ENCODE data around the gene PHACTR1.
"Not testable (repeated sequence)": the region's sequence is repeated elsewhere in the genome, so short reads cannot be mapped to it uniquely, and the experiment has no call there.

PHACTR1 gene

GRCh38 chr6:12762731-12763434, 46.3 kb downstream of the PHACTR1 start:
- H3K4me1 ChIP-seq (ENCODE audit: control insufficient read depth, insufficient read depth, low read length); H3K27ac ChIP-seq (ENCODE audit: insufficient read depth, low read depth, low read length, poor library complexity, severe bottlenecking); H3K9me3 ChIP-seq (ENCODE audit: control insufficient read depth, low read length); H3K4me3 ChIP-seq (ENCODE audit: insufficient read depth, low read depth, low read length); H3K27me3 ChIP-seq (ENCODE audit: control insufficient read depth, insufficient read depth, low read length, poor library complexity, severe bottlenecking); H3K36me3 ChIP-seq (ENCODE audit: control insufficient read depth, insufficient read depth, low read length): not testable (repeated sequence)
- WGBS, 2 experiments = 95% methylated on average over 11 to 12 of the region's 12 CpGs

- Histone ChIP-seq H3K27me3 (ENCODE audit: control insufficient read depth, insufficient read depth, low read length, poor library complexity, severe bottlenecking) (no peaks in the 10 kb centered on the region), H3K4me1 (ENCODE audit: control insufficient read depth, insufficient read depth, low read length) (no peaks in the 10 kb centered on the region), H3K9me3 (ENCODE audit: control insufficient read depth, low read length) (no peaks in the 10 kb centered on the region), H3K27ac (ENCODE audit: insufficient read depth, low read depth, low read length, poor library complexity, severe bottlenecking) (no peak overlapping the region), H3K36me3 (ENCODE audit: control insufficient read depth, insufficient read depth, low read length) (no peaks in the 10 kb centered on the region), H3K4me3 (ENCODE audit: insufficient read depth, low read depth, low read length) (no peak overlapping the region)
- WGBS, 2 experiments = 79 to 94% methylated on average over 2 to 3 of the region's 3 CpGs
Measured at GRCh38 chr6:12766365-12766764, 49.8 kb downstream of the PHACTR1 start.

- no peak overlapping the region for H3K4me3 ChIP-seq (ENCODE audit: insufficient read depth, low read depth, low read length)
- no peaks in the 10 kb centered on the region for H3K27me3 ChIP-seq (ENCODE audit: control insufficient read depth, insufficient read depth, low read length, poor library complexity, severe bottlenecking)
- H3K4me1 ChIP-seq (ENCODE audit: control insufficient read depth, insufficient read depth, low read length) = no peaks in the 10 kb centered on the region
- 95 to 96% methylated on average over 3 of the region's 3 CpGs for WGBS, 2 experiments
- H3K9me3 ChIP-seq (ENCODE audit: control insufficient read depth, low read length) = no peaks in the 10 kb centered on the region
- H3K27ac ChIP-seq (ENCODE audit: insufficient read depth, low read depth, low read length, poor library complexity, severe bottlenecking) = no peak overlapping the region
- H3K36me3 ChIP-seq (ENCODE audit: control insufficient read depth, insufficient read depth, low read length) = no peaks in the 10 kb centered on the region
Measured at GRCh38 chr6:12767016-12767415, 50.4 kb downstream of the PHACTR1 start.

GRCh38 chr6:12769556-12770256, 53.1 kb downstream of the PHACTR1 start:
- Histone ChIP-seq H3K9me3 (ENCODE audit: control insufficient read depth, low read length) (no peaks in the 10 kb centered on the region), H3K4me1 (ENCODE audit: control insufficient read depth, insufficient read depth, low read length) (no peaks in the 10 kb centered on the region), H3K36me3 (ENCODE audit: control insufficient read depth, insufficient read depth, low read length) (no peaks in the 10 kb centered on the region), H3K27me3 (ENCODE audit: control insufficient read depth, insufficient read depth, low read length, poor library complexity, severe bottlenecking) (no peaks in the 10 kb centered on the region), H3K4me3 (ENCODE audit: insufficient read depth, low read depth, low read length) (no peak overlapping the region), H3K27ac (ENCODE audit: insufficient read depth, low read depth, low read length, poor library complexity, severe bottlenecking) (no peak overlapping the region)
- 70 to 71% methylated on average over 9 of the region's 9 CpGs for WGBS, 2 experiments

- no peak overlapping the region for H3K4me3 ChIP-seq (ENCODE audit: insufficient read depth, low read depth, low read length)
- H3K27ac ChIP-seq (ENCODE audit: insufficient read depth, low read depth, low read length, poor library complexity, severe bottlenecking) = no peak overlapping the region
- H3K27me3 ChIP-seq (ENCODE audit: control insufficient read depth, insufficient read depth, low read length, poor library complexity, severe bottlenecking) = no peaks in the 10 kb centered on the region
- 79% methylated on average over 3 of the region's 3 CpGs; no CpG with 5 or more reads in 1 of the 2 experiments for WGBS, 2 experiments
- H3K36me3 ChIP-seq (ENCODE audit: control insufficient read depth, insufficient read depth, low read length) = no peaks in the 10 kb centered on the region
- H3K9me3 ChIP-seq (ENCODE audit: control insufficient read depth, low read length) = no peaks in the 10 kb centered on the region
- H3K4me1 ChIP-seq (ENCODE audit: control insufficient read depth, insufficient read depth, low read length) = no peaks in the 10 kb centered on the region
Measured at GRCh38 chr6:12772416-12772815, 55.8 kb downstream of the PHACTR1 start.

GRCh38 chr6:12776291-12776690, 59.7 kb downstream of the PHACTR1 start:
- H3K27ac ChIP-seq (ENCODE audit: insufficient read depth, low read depth, low read length, poor library complexity, severe bottlenecking) = no peak overlapping the region
- no peak overlapping the region for H3K4me3 ChIP-seq (ENCODE audit: insufficient read depth, low read depth, low read length)
- no peaks in the 10 kb centered on the region for H3K36me3 ChIP-seq (ENCODE audit: control insufficient read depth, insufficient read depth, low read length)
- H3K27me3 ChIP-seq (ENCODE audit: control insufficient read depth, insufficient read depth, low read length, poor library complexity, severe bottlenecking) = no peaks in the 10 kb centered on the region
- H3K9me3 ChIP-seq (ENCODE audit: control insufficient read depth, low read length) = no peaks in the 10 kb centered on the region
- H3K4me1 ChIP-seq (ENCODE audit: control insufficient read depth, insufficient read depth, low read length) = no peaks in the 10 kb centered on the region
- 72 to 78% methylated on average over 3 of the region's 4 CpGs for WGBS, 2 experiments

- no peak overlapping the region for H3K4me3 ChIP-seq (ENCODE audit: insufficient read depth, low read depth, low read length)
- no peak overlapping the region for H3K27ac ChIP-seq (ENCODE audit: insufficient read depth, low read depth, low read length, poor library complexity, severe bottlenecking)
- no peaks in the 10 kb centered on the region for H3K36me3 ChIP-seq (ENCODE audit: control insufficient read depth, insufficient read depth, low read length)
- 80 to 90% methylated on average over 1 of the region's 2 CpGs for WGBS, 2 experiments
- no peaks in the 10 kb centered on the region for H3K4me1 ChIP-seq (ENCODE audit: control insufficient read depth, insufficient read depth, low read length)
- no peaks in the 10 kb centered on the region for H3K27me3 ChIP-seq (ENCODE audit: control insufficient read depth, insufficient read depth, low read length, poor library complexity, severe bottlenecking)
- no peaks in the 10 kb centered on the region for H3K9me3 ChIP-seq (ENCODE audit: control insufficient read depth, low read length)
Measured at GRCh38 chr6:12779772-12780171, 63.2 kb downstream of the PHACTR1 start.

- 92 to 96% methylated on average over 5 of the region's 5 CpGs for WGBS, 2 experiments
Measured at GRCh38 chr6:12782136-12782535, 65.6 kb downstream of the PHACTR1 start.

GRCh38 chr6:12785301-12785700, 68.7 kb downstream of the PHACTR1 start:
- 95 to 97% methylated on average over 5 of the region's 5 CpGs for WGBS, 2 experiments
- no peak overlapping the region for H3K4me3 ChIP-seq (ENCODE audit: insufficient read depth, low read depth, low read length)
- no peaks in the 10 kb centered on the region for H3K27me3 ChIP-seq (ENCODE audit: control insufficient read depth, insufficient read depth, low read length, poor library complexity, severe bottlenecking)
- H3K4me1 ChIP-seq (ENCODE audit: control insufficient read depth, insufficient read depth, low read length) = no peaks in the 10 kb centered on the region
- no peaks in the 10 kb centered on the region for H3K9me3 ChIP-seq (ENCODE audit: control insufficient read depth, low read length)
- H3K36me3 ChIP-seq (ENCODE audit: control insufficient read depth, insufficient read depth, low read length) = no peaks in the 10 kb centered on the region
- no peak overlapping the region for H3K27ac ChIP-seq (ENCODE audit: insufficient read depth, low read depth, low read length, poor library complexity, severe bottlenecking)

More at GRCh38 chr6:12782136-12782535, 65.6 kb downstream of the PHACTR1 start:
- Histone ChIP-seq H3K27ac (ENCODE audit: insufficient read depth, low read depth, low read length, poor library complexity, severe bottlenecking) (no peak overlapping the region), H3K4me3 (ENCODE audit: insufficient read depth, low read depth, low read length) (no peak overlapping the region), H3K27me3 (ENCODE audit: control insufficient read depth, insufficient read depth, low read length, poor library complexity, severe bottlenecking) (no peaks in the 10 kb centered on the region), H3K9me3 (ENCODE audit: control insufficient read depth, low read length) (no peaks in the 10 kb centered on the region), H3K4me1 (ENCODE audit: control insufficient read depth, insufficient read depth, low read length) (no peaks in the 10 kb centered on the region), H3K36me3 (ENCODE audit: control insufficient read depth, insufficient read depth, low read length) (no peaks in the 10 kb centered on the region)

GRCh38 chr6:12785921-12786320, 69.4 kb downstream of the PHACTR1 start:
- Histone ChIP-seq H3K9me3 (ENCODE audit: control insufficient read depth, low read length) (no peaks in the 10 kb centered on the region), H3K27me3 (ENCODE audit: control insufficient read depth, insufficient read depth, low read length, poor library complexity, severe bottlenecking) (no peaks in the 10 kb centered on the region), H3K36me3 (ENCODE audit: control insufficient read depth, insufficient read depth, low read length) (no peaks in the 10 kb centered on the region), H3K27ac (ENCODE audit: insufficient read depth, low read depth, low read length, poor library complexity, severe bottlenecking) (no peak overlapping the region), H3K4me1 (ENCODE audit: control insufficient read depth, insufficient read depth, low read length) (no peaks in the 10 kb centered on the region), H3K4me3 (ENCODE audit: insufficient read depth, low read depth, low read length) (no peak overlapping the region)
- WGBS, 2 experiments = 91 to 97% methylated on average over 3 to 4 of the region's 4 CpGs
